Stromal cell of bone marrow (primary cell): ENCODE results near the gene DKKL1.
"Not testable (repeated sequence)": the region's sequence is repeated elsewhere in the genome, so short reads cannot be mapped to it uniquely, and the experiment has no call there.

Experiments
- DNase-seq: peaks from one replicate; pipeline ENCODE4 v3.0.0-alpha.2; 2012; ENCODE audit warnings: low read depth

Gene DKKL1

DNA sequence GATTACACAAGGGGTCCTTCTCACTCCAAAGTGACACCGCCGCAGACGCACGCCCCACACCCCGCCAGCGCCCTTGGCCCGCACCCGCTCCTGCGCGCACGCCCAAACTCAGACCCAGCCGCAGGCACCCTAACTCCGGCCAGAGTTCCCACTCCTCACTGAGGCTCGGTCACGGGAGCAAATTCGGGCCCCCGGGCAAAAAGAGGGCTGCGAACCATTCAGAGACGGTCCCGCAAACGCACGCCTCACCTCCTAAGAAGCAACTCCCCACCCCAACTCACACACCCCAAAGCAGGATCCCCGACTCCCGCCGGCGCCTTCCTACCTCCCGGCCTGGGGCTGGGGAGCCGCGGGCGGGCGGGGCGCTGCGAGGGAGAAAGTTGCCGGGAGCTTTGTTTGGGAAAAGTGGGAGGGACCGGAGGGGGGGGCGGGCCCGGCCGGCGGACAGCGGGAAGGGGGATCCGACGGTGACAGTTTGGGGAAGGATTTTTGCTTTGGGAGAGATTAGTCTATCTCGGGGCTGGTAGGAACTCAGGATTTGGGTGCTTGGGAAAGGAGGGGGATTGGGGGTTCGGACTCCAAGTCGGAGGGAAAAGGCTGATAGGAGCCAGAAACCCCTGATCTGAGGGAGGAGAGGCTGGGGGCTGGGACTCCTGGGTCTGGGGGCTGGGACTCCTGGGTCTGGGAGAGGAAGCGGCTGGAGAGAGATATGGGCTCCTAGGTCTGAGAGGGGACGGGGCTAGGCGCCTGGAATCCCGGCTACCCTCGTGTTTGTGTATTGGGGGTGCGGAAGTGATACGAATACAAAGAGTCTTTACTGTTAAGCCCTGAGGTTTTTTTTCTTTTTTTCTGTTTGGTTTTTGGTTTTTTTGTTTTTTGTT lies 1.4 kb upstream of the DKKL1 start, which contains the start of gene TEAD2:
TEAD2 (minus strand) TSS at position 369 of the 881 bp plus-strand sequence. CDS start 2,341 bp downstream, outside the sequence.
- DNase-seq, result peak; percentile 42

- DNase-seq, result no peak
Measured at GRCh38 chr19:49362929-49363267, 779 bp upstream of the DKKL1 start.

DNA sequence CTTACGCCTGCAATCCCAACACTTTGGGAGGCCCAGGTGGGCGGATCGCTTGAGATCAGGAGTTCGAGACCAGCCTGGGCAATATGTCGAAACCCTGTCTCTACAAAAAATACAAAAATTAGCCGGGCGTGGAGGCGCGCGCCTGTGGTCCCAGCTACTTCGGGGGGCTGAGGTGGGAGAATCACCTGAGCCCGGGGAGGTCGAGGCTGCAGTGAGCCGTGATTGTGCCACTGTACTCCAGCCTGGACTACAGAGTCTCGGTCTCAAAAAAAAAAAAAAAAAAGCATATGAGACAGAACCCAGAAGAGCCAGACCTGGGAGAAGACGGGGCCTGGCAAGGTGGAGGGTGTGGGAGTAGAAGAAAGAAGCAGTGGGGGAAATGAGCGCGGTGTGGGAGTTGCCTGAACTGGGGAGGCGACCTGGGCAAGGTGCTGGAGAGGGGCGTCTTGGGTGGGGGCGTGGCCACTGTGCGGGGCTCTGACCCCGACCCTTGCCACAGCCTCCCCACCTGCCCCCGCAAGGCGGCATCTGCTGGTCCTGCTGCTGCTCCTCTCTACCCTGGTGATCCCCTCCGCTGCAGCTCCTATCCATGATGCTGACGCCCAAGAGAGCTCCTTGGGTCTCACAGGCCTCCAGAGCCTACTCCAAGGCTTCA lies 533 bp downstream of the DKKL1 start:
- no peak for DNase-seq

DNA sequence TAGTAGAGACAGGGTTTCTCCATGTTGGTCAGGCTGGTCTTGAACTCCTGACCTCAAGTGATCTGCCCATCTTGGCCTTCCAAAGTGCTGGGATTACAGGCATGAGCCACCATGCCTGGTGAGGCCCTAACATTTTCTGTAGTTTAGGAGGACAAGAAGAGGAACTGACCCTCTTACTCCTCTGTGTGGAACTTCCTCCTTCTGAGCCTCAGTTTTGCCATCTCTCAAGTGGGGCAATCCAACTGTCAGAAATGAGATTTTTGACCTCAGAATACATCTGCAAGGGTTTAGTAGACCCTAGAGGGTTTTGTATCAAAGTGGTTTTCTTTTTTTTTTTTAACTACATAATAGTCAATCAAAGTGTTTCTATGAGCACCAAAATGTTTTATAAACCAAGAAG lies 2.4 kb downstream of the DKKL1 start:
- no peak for DNase-seq

- no peak for DNase-seq
Measured at GRCh38 chr19:49368711-49369358, 5.2 kb downstream of the DKKL1 start.

GRCh38 chr19:49371184-49371583 lies 7.5 kb downstream of the DKKL1 start:
- DNase-seq, result no peak

- DNase-seq, result not testable (repeated sequence)
Measured at GRCh38 chr19:49373174-49373573, 9.5 kb downstream of the DKKL1 start.

- DNase-seq, result no peak
Measured at GRCh38 chr19:49374665-49375434, 11.2 kb downstream of the DKKL1 start.

DNA sequence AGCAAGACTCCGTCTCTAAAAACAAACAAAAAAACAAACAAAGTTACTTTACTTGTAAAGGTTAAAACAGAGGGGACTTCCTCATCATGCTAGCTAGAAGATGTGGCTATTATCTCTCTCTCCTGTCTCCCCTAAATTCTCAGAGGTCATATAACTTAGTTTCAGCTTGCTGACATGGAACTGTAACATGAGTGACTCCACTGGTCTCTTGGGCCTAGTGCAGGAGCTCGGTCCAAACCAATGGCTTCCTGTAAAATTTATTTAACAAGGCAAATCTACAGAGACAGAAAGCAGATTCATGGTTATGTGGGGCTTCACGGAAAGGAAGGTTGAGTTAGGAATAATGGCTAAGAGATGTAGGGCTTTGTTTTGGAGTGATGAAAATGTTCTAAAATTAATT lies 14.8 kb downstream of the DKKL1 start:
- no peak for DNase-seq

GRCh38 chr19:49380391-49380790 lies 16.7 kb downstream of the DKKL1 start:
- no peak for DNase-seq

- DNase-seq, result no peak
Measured at GRCh38 chr19:49382639-49383038, 19.0 kb downstream of the DKKL1 start.

GRCh38 chr19:49383599-49383998 lies 19.9 kb downstream of the DKKL1 start:
- no peak for DNase-seq

DNA sequence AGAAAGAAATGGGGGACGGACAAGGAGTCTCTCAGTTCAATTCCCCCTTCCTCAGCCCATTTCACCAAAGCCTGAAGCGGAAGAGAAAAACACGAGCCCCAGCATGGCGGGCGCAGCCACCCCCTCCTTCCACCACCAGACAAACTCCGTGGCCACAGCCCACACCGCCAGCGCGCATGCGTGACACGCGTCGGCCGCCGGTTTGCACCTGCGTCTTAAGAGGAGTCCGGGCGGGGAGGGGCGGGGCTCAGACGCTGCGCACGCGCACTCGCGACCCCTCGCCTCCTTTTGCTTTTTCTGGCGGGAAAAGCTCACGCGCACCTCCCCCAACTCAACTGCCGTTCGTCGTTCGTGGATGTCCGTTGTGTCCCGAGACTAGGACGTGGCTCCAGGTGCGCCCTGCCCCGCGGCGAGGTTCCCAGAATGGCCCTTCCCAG lies 24.3 kb downstream of the DKKL1 start, which contains the start of gene KASH5:
KASH5 (plus strand) TSS at position 314 of the 437 bp plus-strand sequence. CDS start 2,635 bp downstream, outside the sequence.
- DNase-seq, result peak; percentile 4

GRCh38 chr19:49389406-49389805 lies 25.7 kb downstream of the DKKL1 start:
- DNase-seq, result no peak

GRCh38 chr19:49390131-49390928 lies 26.7 kb downstream of the DKKL1 start:
- no peak for DNase-seq

DNA sequence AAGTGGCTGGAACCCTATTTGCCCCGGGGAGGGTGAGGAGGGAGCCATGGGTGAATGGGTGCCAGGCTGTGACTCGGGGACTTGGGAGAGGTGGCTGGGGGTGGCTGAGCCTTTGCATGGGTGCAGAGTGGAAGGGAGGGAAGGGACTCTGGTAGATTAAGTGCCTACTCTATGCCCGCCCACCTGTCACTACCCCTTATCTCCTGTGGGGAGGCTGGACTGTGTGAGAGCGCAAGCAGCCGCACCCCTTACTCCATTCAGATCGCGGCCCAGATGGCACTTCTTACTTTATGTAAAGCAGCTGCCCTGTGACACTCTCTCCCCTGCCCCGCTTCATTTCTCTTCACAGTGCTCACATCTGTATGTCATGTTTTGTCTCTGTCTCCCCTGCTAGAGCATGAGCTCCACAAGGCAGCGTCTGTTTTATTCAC lies 27.3 kb downstream of the DKKL1 start:
- no peak for DNase-seq

- peak; percentile 40 for DNase-seq
Measured at GRCh38 chr19:49391581-49392399, 28.1 kb downstream of the DKKL1 start.

DNA sequence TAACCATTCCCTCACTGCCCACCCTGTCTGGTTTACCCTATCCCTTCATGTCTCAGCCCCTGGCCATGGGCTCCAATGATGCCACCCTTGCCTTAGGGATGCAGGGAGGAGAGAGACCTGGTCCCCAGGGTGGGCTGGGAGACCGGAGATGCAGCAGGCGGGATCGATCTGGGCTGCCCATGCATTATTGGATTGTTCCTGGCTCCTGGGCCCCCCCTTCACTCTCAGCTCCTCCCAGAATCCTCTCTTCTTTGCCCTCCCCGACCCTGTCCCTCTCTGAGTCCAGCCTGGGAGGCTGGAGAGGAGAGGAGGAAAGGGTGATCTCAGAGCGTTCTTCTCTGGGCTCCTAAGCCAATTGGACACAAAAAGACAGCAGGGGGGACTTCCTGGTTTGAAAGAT lies 30.2 kb downstream of the DKKL1 start:
- no peak for DNase-seq

GRCh38 chr19:49395581-49396407 lies 32.1 kb downstream of the DKKL1 start:
- no peak for DNase-seq
